ENCODE data around the gene TMEM184C. TPM values are rescaled to one million over a fixed set of nuclear protein-coding genes. Genes with fewer than 3 reads are reported as not detected.

TMEM184C gene
- 16.7 and 19.6 TPM in 2 replicates for polyA plus RNA-seq (2014; cell fraction: cytosol; rRNA removed)
- 7.6 and 12.6 TPM in 2 replicates for polyA plus RNA-seq (2014; cell fraction: nucleus; rRNA removed)

- peak; percentile 94 for DNase-seq (ENCODE audit: low spot score)
Observed at GRCh38 chr4:147617173-147617840, at the start of gene TMEM184C. Gene TMEM184C (plus strand): TSS chr4:147617397. CDS start chr4:147617957, 560 bp downstream.

- peak; percentile 64 for DNase-seq (ENCODE audit: low spot score)
Observed at GRCh38 chr4:147570616-147571015, 46.6 kb upstream of the TMEM184C start.

- no peak for DNase-seq (ENCODE audit: low spot score)
Observed at GRCh38 chr4:147571036-147571770, 46.0 kb upstream of the TMEM184C start.

- no peak for DNase-seq (ENCODE audit: low spot score)
Observed at GRCh38 chr4:147576084-147576483, 41.1 kb upstream of the TMEM184C start.

- no peak for DNase-seq (ENCODE audit: low spot score)
Observed at GRCh38 chr4:147578051-147578476, 39.1 kb upstream of the TMEM184C start.

- DNase-seq (ENCODE audit: low spot score): no peak
Observed at GRCh38 chr4:147578593-147578992, 38.6 kb upstream of the TMEM184C start.

GRCh38 chr4:147580396-147580795, 36.8 kb upstream of the TMEM184C start:
- DNase-seq (ENCODE audit: low spot score): no peak

GRCh38 chr4:147581606-147582350, 35.4 kb upstream of the TMEM184C start:
- no peak for DNase-seq (ENCODE audit: low spot score)

GRCh38 chr4:147582386-147583060, 34.7 kb upstream of the TMEM184C start:
- no peak for DNase-seq (ENCODE audit: low spot score)

- DNase-seq (ENCODE audit: low spot score): no peak
Observed at GRCh38 chr4:147583876-147584275, 33.3 kb upstream of the TMEM184C start.

- no peak for DNase-seq (ENCODE audit: low spot score)
Observed at GRCh38 chr4:147586032-147586431, 31.2 kb upstream of the TMEM184C start.

GRCh38 chr4:147586637-147587036, 30.6 kb upstream of the TMEM184C start:
- no peak for DNase-seq (ENCODE audit: low spot score)

- no peak for DNase-seq (ENCODE audit: low spot score)
Observed at GRCh38 chr4:147587041-147587440, 30.2 kb upstream of the TMEM184C start.

- no peak for DNase-seq (ENCODE audit: low spot score)
Observed at GRCh38 chr4:147589586-147589985, 27.6 kb upstream of the TMEM184C start.

GRCh38 chr4:147590249-147590920, 26.8 kb upstream of the TMEM184C start:
- DNase-seq (ENCODE audit: low spot score): peak; percentile 55

GRCh38 chr4:147591106-147591505, 26.1 kb upstream of the TMEM184C start:
- no peak for DNase-seq (ENCODE audit: low spot score)

GRCh38 chr4:147594107-147594506, 23.1 kb upstream of the TMEM184C start:
- DNase-seq (ENCODE audit: low spot score): no peak

- no peak for DNase-seq (ENCODE audit: low spot score)
Observed at GRCh38 chr4:147594578-147594977, 22.6 kb upstream of the TMEM184C start.

GRCh38 chr4:147596377-147596776, 20.8 kb upstream of the TMEM184C start:
- no peak for DNase-seq (ENCODE audit: low spot score)

GRCh38 chr4:147596981-147597380, 20.2 kb upstream of the TMEM184C start:
- no peak for DNase-seq (ENCODE audit: low spot score)

- no peak for DNase-seq (ENCODE audit: low spot score)
Observed at GRCh38 chr4:147597561-147597960, 19.6 kb upstream of the TMEM184C start.
